Measurements from ENCODE around the gene LSMEM2.

GRCh38 chr3:50270422-50271224 lies 8.3 kb upstream of the LSMEM2 start:
- no peak for TF ChIP-seq CTCF (IDR thresholded peaks at IDR 0.05)
- TF ChIP-seq POLR2AphosphoS5 (IDR thresholded peaks at IDR 0.05), result no peak
- no peak for TF ChIP-seq POLR2A (IDR thresholded peaks at IDR 0.05)
- TF ChIP-seq EP300 (IDR thresholded peaks at IDR 0.05), result no peak
